Stimulated activated CD4-positive, alpha-beta T cell treated with anti-CD3 and anti-CD28 coated beads, Interleukin-12 subunit alpha, Interleukin-12 subunit beta, amount 100 ng/mL, for 4 hours (primary cell): ENCODE data around the gene IFT27.

ENCODE experiments used
- DNase-seq: peaks from one replicate; pipeline ENCODE4 v3.0.0-alpha.2; 2020

IFT27 gene

DNA sequence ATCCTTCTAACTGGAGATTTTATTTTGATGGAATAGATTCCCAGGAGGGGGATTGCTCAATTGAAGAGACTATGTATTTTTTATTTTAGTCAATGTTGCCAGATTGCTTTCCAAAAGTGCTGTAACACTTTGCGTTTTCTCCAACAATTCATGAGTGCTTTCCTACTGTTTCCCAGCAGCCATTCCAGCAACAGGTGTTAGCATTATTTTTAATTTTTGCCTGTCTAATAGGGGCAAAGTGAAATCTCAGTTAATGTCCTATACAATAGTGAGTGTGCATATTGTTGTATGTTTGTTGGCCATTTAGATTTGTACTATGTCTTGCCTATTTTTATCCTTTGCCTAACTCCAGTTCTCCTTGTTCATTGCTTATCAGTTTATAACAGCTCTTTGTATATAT is 60.3 kb downstream of the IFT27 start:
- no peak for DNase-seq

DNA sequence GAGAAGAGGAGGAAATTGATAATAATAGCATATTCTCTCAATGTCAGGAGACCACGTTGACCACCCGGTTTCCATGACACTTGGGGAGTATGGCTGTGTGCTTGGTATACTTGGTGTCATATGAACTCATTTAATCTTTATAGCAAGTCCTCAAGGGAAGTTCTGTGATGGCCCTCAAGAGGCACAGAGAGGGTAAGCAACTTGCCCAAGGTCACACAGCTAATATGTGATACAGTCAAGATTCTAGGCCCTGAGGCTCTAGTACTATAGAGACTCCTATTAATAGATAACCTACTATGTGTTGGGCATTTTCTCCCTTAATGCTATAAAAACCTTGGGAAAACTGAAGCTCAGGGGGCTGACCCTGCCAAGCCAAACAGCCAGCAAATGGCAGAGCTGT is 61.8 kb downstream of the IFT27 start:
- DNase-seq: no peak

DNA sequence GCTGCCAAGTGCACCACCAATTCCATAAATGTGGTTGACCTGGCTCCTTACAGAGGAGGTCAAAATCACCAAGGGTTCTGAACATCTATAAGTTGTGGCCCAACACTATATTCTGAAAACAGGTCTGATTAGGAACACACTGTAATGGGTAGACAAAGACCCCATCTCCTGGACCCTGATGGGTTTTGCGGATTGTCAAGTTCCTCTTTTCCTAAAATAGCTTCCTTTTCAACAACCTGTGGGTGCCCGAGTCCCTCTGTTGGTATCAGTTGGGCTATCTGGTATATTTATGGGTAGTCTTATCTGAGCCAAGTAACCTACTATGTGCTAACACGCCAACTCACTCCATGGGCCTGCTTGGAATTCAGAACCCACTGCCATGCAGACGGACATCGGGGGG is 62.5 kb downstream of the IFT27 start:
- no peak for DNase-seq
